ENCODE data around the gene GNL2.

DNA sequence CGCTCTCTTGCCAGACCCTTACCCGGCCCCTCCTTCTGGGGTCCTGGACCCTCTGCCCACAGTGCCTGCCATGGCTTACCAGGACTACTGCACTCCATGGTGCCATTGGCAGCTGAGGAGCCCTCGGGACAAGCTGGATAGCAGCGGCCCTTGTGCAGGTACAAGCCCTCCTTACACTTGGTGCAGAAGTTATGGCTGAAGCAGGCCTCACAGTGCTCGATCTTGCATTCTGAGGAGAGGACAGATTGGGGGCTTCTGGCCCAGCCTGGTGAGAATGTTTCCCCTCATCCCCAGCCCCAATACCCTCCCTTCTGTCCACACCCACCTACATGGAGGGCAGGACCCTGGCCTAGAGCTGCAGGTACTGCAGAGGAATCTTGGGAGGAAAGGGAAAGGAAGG, 18.4 kb upstream of the GNL2 start:
- TF ChIP-seq, protein P1, sequence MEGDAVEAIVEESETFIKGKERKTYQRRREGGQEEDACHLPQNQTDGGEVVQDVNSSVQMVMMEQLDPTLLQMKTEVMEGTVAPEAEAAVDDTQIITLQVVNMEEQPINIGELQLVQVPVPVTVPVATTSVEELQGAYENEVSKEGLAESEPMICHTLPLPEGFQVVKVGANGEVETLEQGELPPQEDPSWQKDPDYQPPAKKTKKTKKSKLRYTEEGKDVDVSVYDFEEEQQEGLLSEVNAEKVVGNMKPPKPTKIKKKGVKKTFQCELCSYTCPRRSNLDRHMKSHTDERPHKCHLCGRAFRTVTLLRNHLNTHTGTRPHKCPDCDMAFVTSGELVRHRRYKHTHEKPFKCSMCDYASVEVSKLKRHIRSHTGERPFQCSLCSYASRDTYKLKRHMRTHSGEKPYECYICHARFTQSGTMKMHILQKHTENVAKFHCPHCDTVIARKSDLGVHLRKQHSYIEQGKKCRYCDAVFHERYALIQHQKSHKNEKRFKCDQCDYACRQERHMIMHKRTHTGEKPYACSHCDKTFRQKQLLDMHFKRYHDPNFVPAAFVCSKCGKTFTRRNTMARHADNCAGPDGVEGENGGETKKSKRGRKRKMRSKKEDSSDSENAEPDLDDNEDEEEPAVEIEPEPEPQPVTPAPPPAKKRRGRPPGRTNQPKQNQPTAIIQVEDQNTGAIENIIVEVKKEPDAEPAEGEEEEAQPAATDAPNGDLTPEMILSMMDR (IDR thresholded peaks at IDR 0.05; ENCODE audit: low read length): no peak
- no peak for TF ChIP-seq EZH2 (IDR thresholded peaks at IDR 0.05; ENCODE audit: borderline replicate concordance, low read length)
